HCT116 (cell line): ENCODE measurements around the gene STK17A. TPM values are rescaled to one million over a fixed set of nuclear protein-coding genes. Genes with fewer than 3 reads are reported as not detected.

ENCODE experiments used
- ATAC-seq: fragments of 200-7000 bp; cut with Tn5 transposase; 2 replicates; pipeline ENCODE4 v1.9.1; 2020; ENCODE audit warnings: mild to moderate bottlenecking, moderate library complexity
- BruUV-seq: library from RNA; stranded (reverse); fragments of 400-500 nt; replicated peaks from 2 replicates; lab custom pipeline; 2021; lab: Mats Ljungman, UMichigan
- CTCF ChIA-PET: fragments of 300-600 bp; sonication (Branson Sonifier 250); formaldehyde crosslinking; loops from one replicate; lab custom pipeline; 2021; ENCODE audit warnings: antibody characterized with exemption; lab: Charles Lee
- POLR2A ChIA-PET: fragments of 300-600, 350-600 bp; sonication (Branson Sonifier 250); formaldehyde crosslinking; loops from one replicate; lab custom pipeline; 2021; ENCODE audit warnings: antibody characterized with exemption; lab: Charles Lee
- RAD21 ChIA-PET, 2 experiments: fragments of 300-600 bp; sonication (Branson Sonifier 250); formaldehyde crosslinking; loops; one replicate each; lab custom pipeline; 2023; ENCODE audit warnings: low total read pairs in 2 of 2; ENCODE audit not compliant: uncharacterized antibody in 2 of 2, unreplicated experiment in 2 of 2, low non-redundant PET in 1 of 2; lab: Charles Lee
- DNase-seq: peaks from one replicate; pipeline ENCODE4 v3.0.0-alpha.2; 2010; ENCODE audit warnings: low read depth, low spot score
- H2AFZ ChIP-seq: fragments of 200-600 bp; shearing (Covaris generic), sonication (generic); 2 replicates; pipeline ENCODE4 v1.6.1; 2017; ENCODE audit warnings: low read depth, mixed run types, mixed read lengths, antibody characterized with exemption, low read length; ENCODE audit not compliant: poor library complexity, severe bottlenecking
- H3K27ac ChIP-seq: 2 replicates; pipeline ENCODE4 v1.5.1; 2012; ENCODE audit warnings: low read depth, low read length
- H3K27me3 ChIP-seq: fragments of 200-600 bp; sonication (generic); 2 replicates; pipeline ENCODE4 v1.6.1; 2016; ENCODE audit warnings: mixed run types, low read length, mixed read lengths; ENCODE audit not compliant: insufficient read depth
- H3K36me3 ChIP-seq, 2 experiments: fragments of 200-500 bp in 1 of 2; fragments of 200-600 bp in 1 of 2; sonication (Bioruptor generic) in 1 of 2; sonication (generic) in 1 of 2; 2 replicates each; pipeline versions ENCODE4 v1.5.1 to v1.6.1; 2014 to 2016; ENCODE audit warnings: low read length in 2 of 2, inconsistent platforms in 1 of 2, mixed read lengths in 1 of 2, mixed run types in 1 of 2; ENCODE audit not compliant: insufficient read depth in 2 of 2, control insufficient read depth in 1 of 2
- H3K4me1 ChIP-seq, 2 experiments: fragments of 200-600 bp in 1 of 2; sonication (generic) in 1 of 2; 2 replicates each; pipeline versions ENCODE4 v1.5.1 to v1.6.1; 2012 to 2017; ENCODE audit warnings: low read length in 2 of 2, inconsistent platforms in 1 of 2, mild to moderate bottlenecking in 1 of 2, mixed read lengths in 1 of 2, mixed run types in 1 of 2, moderate library complexity in 1 of 2; ENCODE audit not compliant: insufficient read depth in 2 of 2, control insufficient read depth in 1 of 2
- H3K4me2 ChIP-seq: fragments of 200-600 bp; sonication (generic); 2 replicates; pipeline ENCODE4 v1.6.1; 2017; ENCODE audit warnings: mixed run types, low read length, mixed read lengths
- H3K4me3 ChIP-seq, 2 experiments: fragments of 200-600 bp in 1 of 2; sonication (generic) in 1 of 2; replicated peaks in 1 of 2; 2 replicates each; pipeline ENCODE4 v1.5.1; 2011 to 2016; ENCODE audit warnings: low read length in 2 of 2, control low read depth in 1 of 2, low read depth in 1 of 2, mild to moderate bottlenecking in 1 of 2, mixed read lengths in 1 of 2, mixed run types in 1 of 2
- H3K79me2 ChIP-seq: fragments of 200-600 bp; sonication (generic); 2 replicates; pipeline ENCODE4 v1.6.1; 2017; ENCODE audit warnings: mild to moderate bottlenecking, mixed run types, low read length, moderate library complexity, mixed read lengths; ENCODE audit not compliant: insufficient read depth
- H3K9ac ChIP-seq: fragments of 200-600 bp; sonication (generic); 2 replicates; pipeline ENCODE4 v1.6.1; 2016; ENCODE audit warnings: low read length, mixed read lengths
- H3K9me2 ChIP-seq: fragments of 200-600 bp; sonication (generic), shearing (Covaris generic); 2 replicates; pipeline ENCODE4 v1.6.1; 2017; ENCODE audit warnings: mixed run types, mild to moderate bottlenecking, moderate library complexity; ENCODE audit not compliant: insufficient read depth
- H3K9me3 ChIP-seq, 2 experiments: fragments of 200-500 bp in 1 of 2; fragments of 200-600 bp in 1 of 2; sonication (Bioruptor generic) in 1 of 2; sonication (generic) in 1 of 2; 2 replicates each; pipeline ENCODE4 v1.6.1; 2014 to 2017; ENCODE audit warnings: low read length in 2 of 2, mixed read lengths in 2 of 2, inconsistent platforms in 1 of 2, low read depth in 1 of 2, mild to moderate bottlenecking in 1 of 2, mixed run types in 1 of 2, moderate library complexity in 1 of 2; ENCODE audit not compliant: control insufficient read depth in 1 of 2, insufficient read depth in 1 of 2
- H4K20me1 ChIP-seq: fragments of 200-600 bp; sonication (generic), shearing (Covaris generic); 2 replicates; pipeline ENCODE4 v1.6.1; 2017; ENCODE audit warnings: mixed run types, mild to moderate bottlenecking, moderate library complexity; ENCODE audit not compliant: insufficient read depth
- ELF1 ChIP-seq: IDR thresholded peaks from 2 replicates; pipeline ENCODE4 v1.6.1; 2012; ENCODE audit warnings: low read depth, borderline replicate concordance
- EZH2 ChIP-seq: fragments of 200-600 bp; sonication (generic); IDR thresholded peaks from 2 replicates; pipeline ENCODE4 v1.6.1; 2017; ENCODE audit warnings: antibody characterized with exemption, mixed run types
- EZH2phosphoT487 ChIP-seq: fragments of 200-600 bp; IDR thresholded peaks from 2 replicates; pipeline ENCODE4 v1.6.1; 2018; ENCODE audit warnings: antibody characterized with exemption, borderline replicate concordance
- FOSL1 ChIP-seq: IDR thresholded peaks from 2 replicates; pipeline ENCODE4 v1.6.1; 2012; ENCODE audit warnings: low read depth
- SIN3A ChIP-seq: IDR thresholded peaks from 2 replicates; pipeline ENCODE4 v1.6.1; 2012; ENCODE audit warnings: low read depth
- SP1 ChIP-seq: IDR thresholded peaks from 2 replicates; pipeline ENCODE4 v1.6.1; 2012; ENCODE audit warnings: low read depth
- SRF ChIP-seq: IDR thresholded peaks from 2 replicates; pipeline ENCODE4 v1.6.1; 2012; ENCODE audit warnings: low read depth
- ZBTB33 ChIP-seq: IDR thresholded peaks from 2 replicates; pipeline ENCODE4 v1.6.1; 2011; ENCODE audit warnings: mild to moderate bottlenecking, low read length, moderate library complexity; ENCODE audit not compliant: insufficient replicate concordance; ENCODE audit errors: extremely low read depth
- ZFX ChIP-seq: fragments of 450-650 bp; IDR thresholded peaks from 2 replicates; pipeline ENCODE4 v1.6.1; 2017
- ZNF274 ChIP-seq: fragments of 200-500 bp; sonication (Bioruptor generic); IDR thresholded peaks from 2 replicates; pipeline ENCODE4 v1.6.1; 2014; ENCODE audit warnings: mild to moderate bottlenecking, low read depth, low read length, inconsistent platforms
- intact Hi-C: fragments of 100-400 bp; cut with micrococcal nuclease; formaldehyde crosslinking; loops from 2 replicates; pipeline ENCODE4 v1.10.0; 2022
- total RNA-seq: library from RNA; stranded (reverse); gene quantifications from one replicate; pipeline ENCODE4 v1.2.1, GENCODE V29; 2021; ENCODE audit not compliant: unreplicated experiment
- TF ChIP-seq, protein P1 (sequence below): IDR thresholded peaks from 2 replicates; pipeline ENCODE4 v1.6.1; 2012; ENCODE audit warnings: low read depth

The STK17A gene
- total RNA-seq, 1 experiment from 2014 or later, result 14.8 TPM

DNA sequence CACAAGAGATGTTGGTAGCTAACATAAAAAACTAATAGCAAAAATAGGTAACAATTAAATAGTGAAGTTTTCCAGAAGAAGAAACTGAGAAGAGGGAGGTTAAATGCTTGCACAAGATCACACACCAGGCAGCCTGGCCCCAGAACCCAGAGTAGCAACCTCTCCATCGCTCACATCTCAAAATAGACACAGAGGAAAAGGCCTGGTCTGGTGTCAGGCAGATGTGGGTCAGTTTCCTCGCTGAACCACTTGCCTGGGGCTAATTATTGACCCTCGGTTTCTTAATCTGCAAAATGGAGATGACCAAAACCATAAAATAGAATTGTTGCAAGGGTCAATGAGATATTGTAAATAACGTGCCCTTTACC lies 44.5 kb upstream of the STK17A start:
- no TSS peak for BruUV-seq
- no peak overlapping the region for H3K4me3 ChIP-seq
- intact Hi-C loops, result no loop called here
- no peak for DNase-seq
- no peak overlapping the region for H3K4me2 ChIP-seq
- ATAC-seq, result no peak
- ChIA-PET POLR2A (no interaction called here), CTCF (no interaction called here), RAD21 (no interaction called here)
- no peaks in the 10 kb centered on the region for H3K4me1 ChIP-seq
- TF ChIP-seq SIN3A (no peak), EZH2phosphoT487 (no peak), ZNF274 (no peak), EZH2 (no peak), ZBTB33 (no peak), SRF (no peak), ELF1 (no peak)
- no peaks in the 10 kb centered on the region for H3K36me3 ChIP-seq
- no peaks in the 10 kb centered on the region for H3K9me2 ChIP-seq
- H2AFZ ChIP-seq, result no peak overlapping the region
- no peaks in the 10 kb centered on the region for H3K27me3 ChIP-seq
- H3K27ac ChIP-seq, result no peak overlapping the region
- no peak overlapping the region for H3K9ac ChIP-seq
- H3K9me3 ChIP-seq, result no peaks in the 10 kb centered on the region
- H4K20me1 ChIP-seq, result no peaks in the 10 kb centered on the region
- H3K79me2 ChIP-seq, result no peaks in the 10 kb centered on the region

DNA sequence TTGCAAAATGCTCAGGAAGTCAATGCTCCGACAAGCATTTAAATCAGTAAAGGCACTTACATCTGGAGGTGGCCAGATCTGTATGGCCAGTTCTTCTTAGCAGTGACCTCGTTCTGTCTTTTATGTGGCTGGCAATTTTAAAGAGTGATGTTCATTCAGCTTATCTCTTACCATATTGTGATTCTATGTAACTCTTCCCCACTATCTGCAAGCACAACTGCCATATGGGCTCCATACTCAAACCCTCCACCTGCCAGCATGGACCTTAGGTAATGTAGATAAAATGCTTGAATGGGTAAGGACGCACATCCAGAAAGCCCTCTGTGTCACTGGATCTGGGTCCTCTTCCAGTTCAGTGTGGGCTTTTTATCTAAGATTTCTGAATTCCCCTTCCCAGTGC lies 42.4 kb upstream of the STK17A start:
- H3K9me3 ChIP-seq, result no peaks in the 10 kb centered on the region
- H3K79me2 ChIP-seq, result no peaks in the 10 kb centered on the region
- no peak overlapping the region for H3K4me2 ChIP-seq
- POLR2A ChIA-PET, result no interaction called here
- RAD21 ChIA-PET, result no interaction called here
- CTCF ChIA-PET, result no interaction called here
- no peaks in the 10 kb centered on the region for H3K4me1 ChIP-seq
- BruUV-seq, result no TSS peak
- no peaks in the 10 kb centered on the region for H4K20me1 ChIP-seq
- no peak for ATAC-seq
- H3K9ac ChIP-seq, result no peak overlapping the region
- H2AFZ ChIP-seq, result no peak overlapping the region
- no peak overlapping the region for H3K27ac ChIP-seq
- H3K36me3 ChIP-seq, result no peaks in the 10 kb centered on the region
- no peak for DNase-seq
- no peaks in the 10 kb centered on the region for H3K9me2 ChIP-seq
- no peaks in the 10 kb centered on the region for H3K27me3 ChIP-seq
- H3K4me3 ChIP-seq, result no peak overlapping the region
- intact Hi-C loops, result no loop called here
- TF ChIP-seq FOSL1 (no peak), SP1 (no peak), SIN3A (no peak), ZNF274 (no peak), ZFX (no peak), ZBTB33 (no peak)
- TF ChIP-seq, protein P1, sequence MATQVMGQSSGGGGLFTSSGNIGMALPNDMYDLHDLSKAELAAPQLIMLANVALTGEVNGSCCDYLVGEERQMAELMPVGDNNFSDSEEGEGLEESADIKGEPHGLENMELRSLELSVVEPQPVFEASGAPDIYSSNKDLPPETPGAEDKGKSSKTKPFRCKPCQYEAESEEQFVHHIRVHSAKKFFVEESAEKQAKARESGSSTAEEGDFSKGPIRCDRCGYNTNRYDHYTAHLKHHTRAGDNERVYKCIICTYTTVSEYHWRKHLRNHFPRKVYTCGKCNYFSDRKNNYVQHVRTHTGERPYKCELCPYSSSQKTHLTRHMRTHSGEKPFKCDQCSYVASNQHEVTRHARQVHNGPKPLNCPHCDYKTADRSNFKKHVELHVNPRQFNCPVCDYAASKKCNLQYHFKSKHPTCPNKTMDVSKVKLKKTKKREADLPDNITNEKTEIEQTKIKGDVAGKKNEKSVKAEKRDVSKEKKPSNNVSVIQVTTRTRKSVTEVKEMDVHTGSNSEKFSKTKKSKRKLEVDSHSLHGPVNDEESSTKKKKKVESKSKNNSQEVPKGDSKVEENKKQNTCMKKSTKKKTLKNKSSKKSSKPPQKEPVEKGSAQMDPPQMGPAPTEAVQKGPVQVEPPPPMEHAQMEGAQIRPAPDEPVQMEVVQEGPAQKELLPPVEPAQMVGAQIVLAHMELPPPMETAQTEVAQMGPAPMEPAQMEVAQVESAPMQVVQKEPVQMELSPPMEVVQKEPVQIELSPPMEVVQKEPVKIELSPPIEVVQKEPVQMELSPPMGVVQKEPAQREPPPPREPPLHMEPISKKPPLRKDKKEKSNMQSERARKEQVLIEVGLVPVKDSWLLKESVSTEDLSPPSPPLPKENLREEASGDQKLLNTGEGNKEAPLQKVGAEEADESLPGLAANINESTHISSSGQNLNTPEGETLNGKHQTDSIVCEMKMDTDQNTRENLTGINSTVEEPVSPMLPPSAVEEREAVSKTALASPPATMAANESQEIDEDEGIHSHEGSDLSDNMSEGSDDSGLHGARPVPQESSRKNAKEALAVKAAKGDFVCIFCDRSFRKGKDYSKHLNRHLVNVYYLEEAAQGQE, result no peak
